Ectodermal cell (in vitro differentiated cells): ENCODE data around the gene LRP3.

Experiments
- H3K27ac ChIP-seq: 2 replicates; pipeline ENCODE4 v1.7.0; 2013; ENCODE audit warnings: mild to moderate bottlenecking, low read depth, low read length; ENCODE audit not compliant: insufficient read depth, poor library complexity, severe bottlenecking
- H3K27me3 ChIP-seq: 2 replicates; pipeline ENCODE4 v1.7.0; 2013; ENCODE audit warnings: mild to moderate bottlenecking, low read length; ENCODE audit not compliant: insufficient read depth, control insufficient read depth, poor library complexity, severe bottlenecking
- H3K36me3 ChIP-seq: one replicate; pipeline ENCODE4 v1.7.0; 2013; ENCODE audit warnings: low read length; ENCODE audit not compliant: control insufficient read depth, insufficient read depth
- H3K4me1 ChIP-seq: one replicate; pipeline ENCODE4 v1.7.0; 2013; ENCODE audit warnings: low read length; ENCODE audit not compliant: control insufficient read depth, insufficient read depth
- H3K4me3 ChIP-seq: 2 replicates; pipeline ENCODE4 v1.7.0; 2013; ENCODE audit warnings: low read depth, low read length, control low read depth; ENCODE audit not compliant: insufficient read depth
- H3K9me3 ChIP-seq: 2 replicates; pipeline ENCODE4 v1.7.0; 2013; ENCODE audit warnings: mild to moderate bottlenecking, low read length, moderate library complexity; ENCODE audit not compliant: control insufficient read depth
- WGBS, 2 experiments: methylation state at CpG; one replicate each; pipeline ENCODE4 v1.1.7; 2013; ENCODE audit warnings: missing lambda C conversion rate in 2 of 2; 5-methylcytosine and 5-hydroxymethylcytosine counted together

Gene LRP3

GRCh38 chr19:33201473-33201872 is 7.3 kb downstream of the LRP3 start:
- peaks cover 2% of the 10 kb centered on the region for H3K36me3 ChIP-seq
- no peak overlapping the region for H3K4me3 ChIP-seq
- H3K9me3 ChIP-seq, result no peaks in the 10 kb centered on the region
- no peaks in the 10 kb centered on the region for H3K4me1 ChIP-seq
- H3K27me3 ChIP-seq, result no peaks in the 10 kb centered on the region
- H3K27ac ChIP-seq, result no peak overlapping the region
- WGBS, 2 experiments, result 90 to 96% methylated on average over 6 of the region's 6 CpGs

DNA sequence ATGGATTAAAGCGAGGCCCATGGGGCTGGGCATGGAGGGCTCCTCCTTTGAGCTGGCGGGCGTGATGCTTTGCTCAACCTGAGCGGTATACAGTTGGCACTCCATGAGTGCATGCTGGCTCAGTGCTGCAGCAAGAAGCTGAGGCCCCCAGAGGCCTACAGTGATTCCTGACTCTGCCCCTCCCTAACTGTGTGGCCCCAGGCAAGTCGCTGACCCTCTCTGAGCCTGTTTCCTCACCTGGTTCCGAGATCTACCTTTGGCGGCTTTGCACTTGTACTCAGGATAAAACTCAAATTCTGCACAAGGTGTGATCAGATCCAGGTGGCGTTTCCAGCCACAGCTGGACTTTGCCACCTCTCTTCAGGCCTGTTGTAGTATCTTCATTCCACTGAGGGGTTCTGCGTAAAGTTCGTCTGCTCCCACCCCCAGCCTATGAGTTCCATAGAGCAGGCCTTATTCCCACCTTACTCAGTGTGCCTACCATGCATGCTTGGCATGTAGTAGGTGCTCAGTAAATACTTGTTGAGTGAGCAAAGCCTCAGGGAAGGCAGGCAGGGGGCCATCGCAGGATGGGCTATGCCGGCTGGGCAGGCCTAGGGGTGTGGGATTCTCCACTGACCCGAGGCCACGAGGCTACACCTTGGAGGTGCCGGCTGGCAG is 7.9 kb downstream of the LRP3 start:
- peaks cover 2% of the 10 kb centered on the region for H3K36me3 ChIP-seq

DNA sequence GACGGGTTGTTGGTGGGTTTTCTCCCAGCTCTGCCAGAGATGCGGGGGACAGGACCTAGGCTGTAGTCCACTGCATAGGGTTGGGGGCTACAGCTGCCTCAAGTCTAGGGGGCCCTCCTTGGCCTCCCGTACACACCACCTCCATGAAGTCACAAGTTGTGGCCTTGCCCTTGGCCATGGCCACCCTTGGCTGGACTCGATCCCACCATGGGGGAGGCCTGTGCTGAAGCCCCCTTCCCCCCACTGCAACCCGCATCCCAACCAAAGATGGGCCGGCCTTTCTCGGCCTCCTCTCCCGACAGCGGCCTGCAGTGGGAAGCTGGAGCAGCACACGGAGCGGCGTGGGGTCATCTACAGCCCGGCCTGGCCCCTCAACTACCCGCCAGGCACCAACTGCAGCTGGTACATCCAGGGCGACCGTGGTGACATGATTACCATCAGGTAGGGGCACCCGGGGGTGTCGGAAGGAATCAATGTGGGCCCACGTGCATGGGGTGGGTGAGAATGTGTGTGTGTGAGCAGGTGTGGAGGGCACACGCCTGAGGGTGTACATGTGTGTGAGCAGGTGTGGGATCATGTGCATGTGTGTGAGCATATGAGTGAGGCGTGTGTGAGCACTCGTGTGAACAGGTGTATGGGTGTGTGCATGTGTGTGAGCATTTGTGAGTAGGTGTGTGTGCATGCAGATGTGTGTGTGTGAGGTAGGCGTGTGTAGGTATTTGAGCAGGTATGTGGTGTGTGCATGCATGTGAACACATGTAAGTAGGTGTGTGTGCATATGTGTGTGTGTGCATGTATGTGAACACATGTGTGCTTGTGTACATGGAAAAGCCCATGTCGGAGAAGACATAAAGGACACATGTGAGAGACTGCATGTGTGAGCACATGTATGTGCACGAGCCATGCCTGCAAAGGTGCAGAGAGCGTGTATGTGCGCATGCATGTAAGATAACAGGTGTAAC is 8.7 kb downstream of the LRP3 start:
- H3K27me3 ChIP-seq, result no peaks in the 10 kb centered on the region
- H3K36me3 ChIP-seq, result peaks cover under 1% of the 10 kb centered on the region
- no peak overlapping the region for H3K27ac ChIP-seq
- no peaks in the 10 kb centered on the region for H3K9me3 ChIP-seq
- no peak overlapping the region for H3K4me3 ChIP-seq
- 93% methylated on average over 27 of the region's 27 CpGs for WGBS, 2 experiments
- H3K4me1 ChIP-seq, result no peaks in the 10 kb centered on the region

More for the DNA sequence above, 7.9 kb downstream of the LRP3 start:
- Histone ChIP-seq H3K27me3 (no peaks in the 10 kb centered on the region), H3K9me3 (no peaks in the 10 kb centered on the region), H3K4me3 (no peak overlapping the region), H3K4me1 (no peaks in the 10 kb centered on the region), H3K27ac (no peak overlapping the region)
- WGBS, 2 experiments, result 96% methylated on average over 15 of the region's 15 CpGs

- H3K9me3 ChIP-seq, result no peaks in the 10 kb centered on the region
- H3K27ac ChIP-seq, result no peak overlapping the region
- no peaks in the 10 kb centered on the region for H3K36me3 ChIP-seq
- no peaks in the 10 kb centered on the region for H3K27me3 ChIP-seq
- 95% methylated on average over 6 of the region's 6 CpGs for WGBS, 2 experiments
- no peaks in the 10 kb centered on the region for H3K4me1 ChIP-seq
- H3K4me3 ChIP-seq, result no peak overlapping the region
Observed at GRCh38 chr19:33203529-33203928, 9.4 kb downstream of the LRP3 start.

DNA sequence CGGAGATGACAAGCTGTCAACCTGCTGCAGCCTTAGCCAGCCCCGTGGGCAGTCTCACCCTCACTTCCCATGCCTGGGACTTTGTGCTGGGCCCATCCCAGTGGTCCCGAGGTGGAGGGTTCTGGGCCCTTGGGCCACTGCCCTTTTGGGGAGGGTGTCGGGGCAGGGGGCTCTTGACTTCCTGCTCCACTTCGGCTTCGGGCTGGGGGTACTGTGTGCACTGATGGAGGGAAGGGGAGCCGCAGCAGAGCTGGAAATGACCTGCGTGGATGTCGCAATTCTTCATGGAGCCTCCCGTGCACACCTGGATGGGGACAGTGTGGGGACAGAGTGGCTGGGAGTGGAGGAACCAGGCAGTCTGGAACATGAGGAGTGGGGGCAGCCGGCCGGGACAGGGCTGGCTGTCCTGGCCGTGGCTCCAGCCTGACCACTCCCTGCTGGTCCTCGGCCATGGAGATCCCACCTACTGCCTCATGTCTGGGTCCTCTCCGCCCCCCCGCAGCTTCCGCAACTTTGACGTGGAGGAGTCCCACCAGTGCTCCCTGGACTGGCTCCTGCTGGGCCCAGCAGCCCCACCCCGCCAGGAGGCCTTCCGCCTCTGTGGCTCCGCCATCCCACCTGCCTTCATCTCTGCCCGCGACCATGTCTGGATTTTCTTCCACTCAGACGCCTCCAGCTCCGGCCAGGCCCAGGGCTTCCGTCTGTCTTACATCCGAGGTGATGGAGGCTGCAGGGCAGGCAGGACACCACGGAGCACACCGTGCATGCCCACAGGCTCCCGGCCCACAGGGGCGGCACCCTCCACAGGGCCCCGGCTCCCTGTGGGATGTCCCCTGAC is 10.2 kb downstream of the LRP3 start:
- Histone ChIP-seq H3K27me3 (no peaks in the 10 kb centered on the region), H3K4me1 (no peaks in the 10 kb centered on the region), H3K36me3 (no peaks in the 10 kb centered on the region), H3K4me3 (no peak overlapping the region), H3K9me3 (no peaks in the 10 kb centered on the region), H3K27ac (no peak overlapping the region)
- 91% methylated on average over 32 of the region's 32 CpGs for WGBS, 2 experiments

DNA sequence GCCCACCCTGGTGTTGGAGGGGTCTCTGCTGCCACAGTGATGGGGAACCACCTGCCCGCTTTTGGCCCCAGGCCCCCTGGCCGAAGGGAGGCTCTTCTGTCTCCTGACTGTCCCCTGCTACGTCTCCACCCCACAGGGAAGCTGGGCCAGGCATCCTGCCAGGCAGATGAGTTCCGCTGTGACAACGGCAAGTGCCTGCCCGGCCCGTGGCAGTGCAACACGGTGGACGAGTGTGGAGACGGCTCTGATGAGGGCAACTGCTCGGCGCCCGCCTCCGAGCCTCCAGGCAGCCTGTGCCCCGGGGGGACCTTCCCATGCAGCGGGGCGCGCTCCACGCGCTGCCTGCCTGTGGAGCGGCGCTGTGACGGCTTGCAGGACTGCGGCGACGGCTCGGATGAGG is 11.0 kb downstream of the LRP3 start:
- no peak overlapping the region for H3K27ac ChIP-seq
- H3K27me3 ChIP-seq, result no peaks in the 10 kb centered on the region
- WGBS, 2 experiments, result 95 to 96% methylated on average over 27 of the region's 27 CpGs
- H3K4me3 ChIP-seq, result no peak overlapping the region
- no peaks in the 10 kb centered on the region for H3K36me3 ChIP-seq
- no peaks in the 10 kb centered on the region for H3K9me3 ChIP-seq
- H3K4me1 ChIP-seq, result no peaks in the 10 kb centered on the region

DNA sequence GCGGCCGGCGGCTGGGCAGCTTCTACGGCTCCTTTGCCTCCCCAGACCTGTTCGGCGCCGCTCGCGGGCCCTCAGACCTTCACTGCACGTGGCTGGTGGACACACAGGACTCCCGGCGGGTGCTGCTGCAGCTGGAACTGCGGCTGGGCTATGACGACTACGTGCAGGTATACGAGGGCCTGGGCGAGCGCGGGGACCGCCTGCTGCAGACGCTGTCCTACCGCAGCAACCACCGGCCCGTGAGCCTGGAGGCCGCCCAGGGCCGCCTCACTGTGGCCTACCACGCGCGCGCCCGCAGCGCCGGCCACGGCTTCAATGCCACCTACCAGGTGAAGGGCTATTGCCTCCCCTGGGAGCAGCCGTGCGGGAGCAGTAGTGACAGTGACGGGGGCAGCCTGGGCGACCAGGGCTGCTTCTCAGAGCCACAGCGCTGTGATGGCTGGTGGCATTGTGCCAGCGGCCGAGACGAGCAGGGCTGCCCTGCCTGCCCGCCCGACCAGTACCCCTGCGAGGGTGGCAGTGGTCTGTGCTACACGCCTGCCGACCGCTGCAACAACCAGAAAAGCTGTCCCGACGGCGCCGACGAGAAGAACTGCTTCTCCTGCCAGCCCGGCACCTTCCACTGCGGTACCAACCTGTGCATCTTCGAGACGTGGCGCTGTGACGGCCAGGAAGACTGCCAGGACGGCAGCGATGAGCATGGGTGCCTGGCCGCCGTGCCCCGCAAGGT is 11.6 kb downstream of the LRP3 start:
- Histone ChIP-seq H3K27ac (no peak overlapping the region), H3K36me3 (no peaks in the 10 kb centered on the region), H3K9me3 (no peaks in the 10 kb centered on the region), H3K4me1 (no peaks in the 10 kb centered on the region), H3K27me3 (no peaks in the 10 kb centered on the region), H3K4me3 (no peak overlapping the region)
- whole genome bisulfite sequencing, 2 experiments, result 95 to 96% methylated on average over 64 of the region's 64 CpGs

GRCh38 chr19:33206261-33207039 is 12.3 kb downstream of the LRP3 start:
- Histone ChIP-seq H3K27ac (no peak overlapping the region), H3K27me3 (no peaks in the 10 kb centered on the region), H3K4me3 (no peak overlapping the region), H3K36me3 (no peaks in the 10 kb centered on the region), H3K4me1 (no peaks in the 10 kb centered on the region), H3K9me3 (no peaks in the 10 kb centered on the region)
- 94 to 95% methylated on average over 38 of the region's 38 CpGs for WGBS, 2 experiments

- Histone ChIP-seq H3K27ac (no peak overlapping the region), H3K4me3 (no peak overlapping the region), H3K27me3 (no peaks in the 10 kb centered on the region), H3K9me3 (no peaks in the 10 kb centered on the region), H3K36me3 (no peaks in the 10 kb centered on the region), H3K4me1 (no peaks in the 10 kb centered on the region)
- WGBS, 2 experiments, result 91 to 92% methylated on average over 38 of the region's 38 CpGs
Observed at GRCh38 chr19:33207040-33207620, 13.0 kb downstream of the LRP3 start.
